Measurements from ENCODE around the gene DNAJC22. TPM values are rescaled to one million over a fixed set of nuclear protein-coding genes. Genes with fewer than 3 reads are reported as not detected.

The DNAJC22 gene
- total and polyA plus RNA-seq, 2 of the 13 experiments (the other 11 are each of a cell fraction or from before 2014, with no cell fraction given), result 25.2 to 31.7 TPM

GRCh38 chr12:49347311-49348193, 864 bp downstream of the DNAJC22 start (continued):
- TF ChIP-seq AGO1 (IDR thresholded peaks at IDR 0.05; ENCODE audit: low read depth, low read length, poor library complexity, severe bottlenecking), result peak; percentile 27
- TF ChIP-seq AHR (CRISPR knock-in tag; IDR thresholded peaks at IDR 0.05), result peak; percentile 95
- no peak for TF ChIP-seq RARG (CRISPR knock-in tag; IDR thresholded peaks at IDR 0.05; ENCODE audit: low read depth)
- no peak for TF ChIP-seq CEBPZ (IDR thresholded peaks at IDR 0.05; ENCODE audit: low read length)
- TF ChIP-seq ZSCAN21 (CRISPR knock-in tag; IDR thresholded peaks at IDR 0.05; ENCODE audit: borderline replicate concordance), result peak; percentile 61; the same call in 1 of the 2 replicates
- TF ChIP-seq ZNF12 (CRISPR knock-in tag; IDR thresholded peaks at IDR 0.05), result peak; percentile 63; the same call in 1 of the 2 replicates
- TF ChIP-seq TAF15 (IDR thresholded peaks at IDR 0.05; ENCODE audit: low read depth, low read length, poor library complexity, severe bottlenecking), result no peak
- TF ChIP-seq GATAD1 (CRISPR knock-in tag; IDR thresholded peaks at IDR 0.05), result peak; percentile 65; the same call in 1 of the 2 replicates
- peak; percentile 88; the same call in 1 of the 2 replicates for TF ChIP-seq AKNA (CRISPR knock-in tag; IDR thresholded peaks at IDR 0.05; ENCODE audit: borderline replicate concordance)
- no peak for TF ChIP-seq DDIT3 (CRISPR knock-in tag; IDR thresholded peaks at IDR 0.05)
- no peak for TF ChIP-seq PRPF4 (IDR thresholded peaks at IDR 0.05; ENCODE audit: low read depth, low read length, poor library complexity, severe bottlenecking)
- TF ChIP-seq NR0B2 (CRISPR knock-in tag; IDR thresholded peaks at IDR 0.05), result no peak
- peak; percentile 78 for TF ChIP-seq ZSCAN25 (CRISPR knock-in tag; IDR thresholded peaks at IDR 0.05)
- TF ChIP-seq ZNF275 (CRISPR knock-in tag; IDR thresholded peaks at IDR 0.05; ENCODE audit: borderline replicate concordance), result peak; percentile 77
- TF ChIP-seq ZBTB8A (CRISPR knock-in tag; IDR thresholded peaks at IDR 0.05; ENCODE audit: borderline replicate concordance, low read depth), result no peak
- TF ChIP-seq ZNF629 (CRISPR knock-in tag; conservative IDR thresholded peaks at IDR 0.05), result peak; percentile 65
- TF ChIP-seq SRSF9 (IDR thresholded peaks at IDR 0.05; ENCODE audit: borderline replicate concordance, insufficient read depth, low read depth, low read length, poor library complexity, severe bottlenecking), result no peak
